Inflammatory macrophage (primary cell): ENCODE results near the gene GLS.
"Not testable (repeated sequence)": the region's sequence is repeated elsewhere in the genome, so short reads cannot be mapped to it uniquely, and the experiment has no call there.

Source experiments
- DNase-seq, 2 donors: peaks; one replicate each; pipeline ENCODE4 v3.0.0-alpha.2; 2020 to 2022

The GLS gene

DNA sequence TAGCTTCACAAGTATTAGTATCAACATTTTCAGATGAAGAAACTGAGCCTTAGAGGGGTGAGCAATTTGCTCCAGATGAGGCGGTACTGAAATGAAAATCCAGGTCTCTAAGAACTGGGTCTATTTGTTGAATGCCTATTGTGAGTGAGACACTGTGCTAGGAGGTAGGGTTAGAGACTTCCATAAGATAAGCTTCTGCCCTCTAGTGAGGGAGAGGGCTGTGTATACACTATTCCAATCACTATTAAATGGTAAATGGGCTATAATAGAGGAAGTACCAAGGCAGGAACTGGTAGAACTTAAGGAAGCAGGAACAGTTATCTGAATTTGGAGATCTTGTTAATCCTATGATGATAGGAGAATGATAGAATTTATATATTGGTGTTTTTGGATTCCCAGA, 23.6 kb upstream of the GLS start:
- no peak for DNase-seq

GRCh38 chr2:190858817-190859216, 21.8 kb upstream of the GLS start:
- DNase-seq, result no peak

DNA sequence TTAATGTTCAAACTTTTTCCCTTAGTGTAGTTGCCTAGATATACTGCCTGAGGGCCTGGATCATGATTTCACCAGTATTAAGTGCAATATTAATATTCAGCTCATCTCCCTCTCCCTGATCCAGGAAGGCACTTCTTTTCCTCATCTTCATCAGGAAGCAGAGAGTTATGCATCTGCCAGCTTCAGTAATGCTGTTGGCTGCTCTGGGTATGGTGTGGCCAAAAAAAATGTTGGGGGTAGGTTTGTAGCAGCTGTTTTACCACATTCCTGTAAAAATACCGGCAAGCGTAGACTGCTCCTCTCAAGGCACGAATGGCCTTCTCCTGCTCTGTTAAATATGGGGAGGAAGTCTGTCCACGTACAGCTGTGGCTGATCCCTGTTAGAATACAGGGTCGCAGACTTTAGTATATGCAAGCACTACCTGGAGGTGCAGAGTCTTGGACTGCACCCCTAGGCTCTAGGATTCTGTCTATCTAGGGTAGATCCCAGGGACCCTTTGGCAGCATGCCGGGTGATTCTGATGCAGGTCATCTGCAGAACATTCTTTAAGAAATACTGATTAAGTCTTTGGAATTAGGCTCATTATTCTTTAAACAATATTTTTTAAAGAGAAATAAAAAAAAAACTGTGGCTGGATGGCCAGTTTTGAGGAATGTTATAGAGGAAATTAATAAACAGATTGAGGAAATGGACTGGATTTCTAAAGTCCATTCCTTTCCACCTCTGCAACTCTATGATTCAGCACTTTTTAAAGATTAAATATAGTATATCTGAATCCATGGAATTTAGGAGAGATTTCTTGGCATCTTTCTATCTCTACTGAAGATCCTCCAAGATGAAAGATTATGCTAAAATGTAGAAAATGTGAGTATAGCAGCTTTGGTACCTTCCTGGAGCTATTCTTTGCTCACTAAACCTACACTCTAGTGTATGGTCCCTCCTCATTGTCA, 21.0 kb upstream of the GLS start:
- no peak for DNase-seq

DNA sequence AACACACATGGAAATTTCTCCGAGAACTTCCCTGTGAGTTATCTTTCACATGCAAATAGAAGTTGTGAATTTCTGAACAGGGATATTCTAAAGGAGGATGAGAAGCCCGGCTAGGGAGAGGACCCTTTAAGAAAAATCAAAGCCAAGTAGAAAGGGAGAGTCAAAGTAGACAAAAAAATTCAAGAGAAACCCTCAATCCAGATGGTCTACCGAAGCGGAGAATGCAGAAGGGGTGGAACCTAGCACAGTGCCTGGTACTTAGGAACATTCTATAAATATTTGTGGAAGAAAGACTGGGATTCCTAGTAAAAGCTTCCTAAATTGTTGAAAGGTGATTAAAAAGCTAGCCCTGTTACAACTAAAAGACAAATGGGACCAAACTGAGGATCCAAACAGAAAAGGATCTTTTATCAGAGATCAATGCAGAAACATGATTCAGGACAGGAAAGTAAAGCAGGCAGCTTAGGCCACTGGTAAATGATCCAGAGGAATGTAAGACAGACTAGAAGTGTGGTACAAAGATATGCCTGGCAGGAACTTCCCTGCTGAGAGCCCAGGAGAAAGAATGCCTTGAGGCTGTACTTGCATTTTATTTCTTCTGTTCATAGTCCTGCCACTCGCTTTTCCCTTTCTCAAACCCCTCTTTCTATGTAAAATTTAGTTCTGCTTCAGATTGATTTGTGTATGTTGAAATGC, 19.5 kb upstream of the GLS start:
- no peak for DNase-seq

GRCh38 chr2:190862128-190862527, 18.5 kb upstream of the GLS start:
- not testable (repeated sequence) for DNase-seq

GRCh38 chr2:190862571-190862991, 18.0 kb upstream of the GLS start:
- no peak for DNase-seq

DNA sequence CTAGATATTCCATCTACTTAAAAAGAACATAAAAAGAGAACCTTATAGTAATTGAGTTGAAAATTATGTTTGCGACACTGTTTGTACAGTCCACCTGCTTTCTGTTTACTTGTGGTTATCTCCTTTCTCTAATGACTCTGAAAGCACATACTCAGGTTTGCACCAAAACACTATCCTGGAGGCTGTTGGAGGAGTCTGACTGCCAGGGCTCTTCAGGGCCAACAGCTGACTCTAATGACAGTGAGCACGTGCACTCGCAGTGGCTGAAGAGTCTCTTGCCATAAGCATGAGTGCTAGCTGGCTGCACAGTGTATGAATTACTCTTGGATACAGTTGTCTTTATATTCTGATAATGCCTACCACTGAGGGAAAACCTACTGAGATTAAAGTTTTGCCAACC, 16.7 kb upstream of the GLS start:
- no peak for DNase-seq

- no peak for DNase-seq
These were observed 16.2 kb upstream of the GLS start for GRCh38 chr2:190864375-190864774.

DNA sequence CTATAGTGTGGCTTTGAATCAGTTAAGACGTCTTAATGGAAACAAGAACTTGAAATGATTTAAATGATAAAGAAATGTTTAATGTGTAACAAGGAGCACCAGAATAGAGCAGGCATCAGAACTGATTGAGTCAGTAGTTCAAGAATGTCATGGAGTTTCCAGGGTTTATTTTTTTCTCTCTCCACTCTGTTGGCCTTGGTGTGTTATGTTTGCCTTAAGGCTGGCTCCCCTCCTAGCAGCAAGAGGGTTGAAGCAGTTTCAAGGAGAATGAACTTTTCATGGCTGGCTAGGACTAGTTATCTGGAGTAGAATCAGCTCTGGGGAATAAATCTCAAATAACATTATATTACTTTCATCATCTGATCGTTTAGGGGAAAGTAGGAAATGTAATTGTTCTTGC, 13.4 kb upstream of the GLS start:
- DNase-seq, result no peak

DNA sequence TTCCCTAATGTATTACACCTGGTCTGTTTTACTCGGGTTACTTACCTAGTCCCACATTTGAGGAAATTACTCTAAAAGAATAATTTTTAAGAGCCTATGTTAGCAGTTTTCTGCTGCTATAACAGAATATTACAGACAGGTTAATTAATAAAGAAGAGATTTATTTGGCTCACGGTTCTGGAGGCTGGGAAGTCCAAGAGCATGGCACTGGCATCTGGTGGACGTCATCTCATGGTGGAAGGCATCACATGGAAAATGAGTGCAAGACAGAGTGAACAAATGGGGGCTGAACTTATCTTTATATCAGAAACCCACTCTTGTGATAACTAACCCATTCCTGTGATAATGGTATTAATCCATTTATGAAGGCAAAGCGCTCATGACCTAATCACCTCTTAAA, 12.8 kb upstream of the GLS start:
- DNase-seq, result no peak

- no peak for DNase-seq
These were observed 10.9 kb upstream of the GLS start for GRCh38 chr2:190869721-190870120.

DNA sequence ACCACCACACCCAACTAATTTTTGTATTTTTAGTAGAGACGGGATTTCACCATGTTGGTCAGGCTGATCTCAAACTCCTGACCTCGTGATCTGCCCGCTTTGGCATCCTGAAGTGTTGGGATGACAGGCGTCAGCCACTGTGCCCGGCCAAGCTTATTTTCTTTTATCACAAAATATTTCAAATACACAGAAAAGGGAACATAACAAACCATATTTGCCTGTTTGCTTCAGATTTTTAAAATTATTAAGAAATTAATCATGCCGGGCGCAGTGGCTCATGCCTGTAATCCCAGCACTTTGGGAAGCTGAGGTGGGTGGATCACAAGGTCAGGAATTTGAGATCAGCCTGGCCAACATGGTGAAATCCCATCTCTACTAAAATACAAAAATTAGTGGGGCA, 7.2 kb upstream of the GLS start:
- not testable (repeated sequence) for DNase-seq

DNA sequence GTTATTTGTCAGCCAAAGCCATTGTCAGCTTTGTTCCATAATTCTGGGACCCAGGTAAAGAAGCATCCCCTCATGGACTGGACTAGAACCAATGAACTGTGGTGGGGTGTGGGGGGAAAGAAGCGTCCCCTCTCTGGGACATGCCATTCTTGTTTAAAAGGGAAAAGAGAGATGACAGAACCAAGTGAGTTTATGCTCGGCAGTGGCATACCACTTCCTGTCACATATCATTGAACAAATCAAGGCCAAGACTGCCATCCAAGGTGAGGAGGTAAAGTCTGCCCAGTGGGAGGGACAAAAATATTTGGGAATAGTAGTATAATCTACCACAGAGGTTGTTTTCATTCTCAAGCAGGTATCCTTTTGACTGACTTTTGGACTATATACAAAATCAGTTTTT, 4.7 kb upstream of the GLS start:
- no peak for DNase-seq

GRCh38 chr2:190876631-190877030, 4.0 kb upstream of the GLS start:
- no peak for DNase-seq

- DNase-seq, result peak; percentile 26 to 67
These were observed 3.2 kb upstream of the GLS start for GRCh38 chr2:190877436-190877835.

DNA sequence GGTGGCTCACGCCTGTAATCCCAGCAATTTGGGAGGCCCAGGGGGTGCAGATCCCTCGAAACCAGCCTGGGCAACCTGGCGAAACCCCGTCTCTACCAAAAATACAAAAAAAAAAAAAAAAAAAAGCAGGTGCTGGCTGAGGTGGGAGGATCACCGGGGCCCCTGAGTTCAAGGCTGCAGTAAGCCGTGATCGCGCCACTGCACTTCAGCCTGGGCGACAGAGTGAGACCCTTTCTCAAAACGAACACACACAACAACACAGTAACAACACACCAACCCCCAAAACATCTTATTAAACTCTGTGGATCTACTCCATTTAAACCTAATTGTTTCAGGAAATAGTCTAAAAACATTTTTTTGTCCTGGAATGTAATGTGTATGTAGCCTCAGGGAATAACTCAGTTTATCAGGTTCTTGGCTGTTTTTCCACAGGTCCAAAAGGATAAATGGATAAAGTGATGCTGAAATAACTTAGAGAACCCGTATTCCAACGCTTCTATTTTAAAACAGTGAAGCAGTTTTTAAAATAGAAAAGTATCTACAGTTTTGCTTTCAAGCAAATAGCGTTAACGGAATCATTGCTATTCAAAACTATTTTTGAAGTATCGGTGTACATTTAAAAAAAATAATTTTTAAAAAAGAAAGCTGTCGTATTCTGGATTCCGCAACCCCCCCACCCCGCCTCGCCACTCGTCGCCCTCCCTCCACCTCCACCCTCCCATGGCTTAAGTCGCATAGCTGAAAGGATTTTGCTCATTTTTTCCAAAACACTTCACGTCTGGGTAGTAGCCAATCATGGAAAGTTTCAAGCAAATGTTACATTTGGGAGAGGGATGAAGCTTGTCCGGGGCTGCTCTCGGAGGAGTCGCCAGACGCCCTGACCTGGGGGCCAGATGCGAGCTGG, 895 bp upstream of the GLS start:
- no peak for DNase-seq

DNA sequence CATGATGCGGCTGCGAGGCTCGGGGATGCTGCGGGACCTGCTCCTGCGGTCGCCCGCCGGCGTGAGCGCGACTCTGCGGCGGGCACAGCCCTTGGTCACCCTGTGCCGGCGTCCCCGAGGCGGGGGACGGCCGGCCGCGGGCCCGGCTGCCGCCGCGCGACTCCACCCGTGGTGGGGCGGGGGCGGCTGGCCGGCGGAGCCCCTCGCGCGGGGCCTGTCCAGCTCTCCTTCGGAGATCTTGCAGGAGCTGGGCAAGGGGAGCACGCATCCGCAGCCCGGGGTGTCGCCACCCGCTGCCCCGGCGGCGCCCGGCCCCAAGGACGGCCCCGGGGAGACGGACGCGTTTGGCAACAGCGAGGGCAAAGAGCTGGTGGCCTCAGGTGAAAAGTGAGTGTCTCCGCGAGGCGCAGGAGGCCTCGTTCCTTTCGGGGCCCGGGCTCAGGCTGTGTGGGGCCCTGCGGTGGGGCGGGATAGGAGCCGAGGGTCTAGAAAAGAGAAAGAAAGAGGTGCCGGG, 520 bp downstream of the GLS start:
- no peak for DNase-seq

DNA sequence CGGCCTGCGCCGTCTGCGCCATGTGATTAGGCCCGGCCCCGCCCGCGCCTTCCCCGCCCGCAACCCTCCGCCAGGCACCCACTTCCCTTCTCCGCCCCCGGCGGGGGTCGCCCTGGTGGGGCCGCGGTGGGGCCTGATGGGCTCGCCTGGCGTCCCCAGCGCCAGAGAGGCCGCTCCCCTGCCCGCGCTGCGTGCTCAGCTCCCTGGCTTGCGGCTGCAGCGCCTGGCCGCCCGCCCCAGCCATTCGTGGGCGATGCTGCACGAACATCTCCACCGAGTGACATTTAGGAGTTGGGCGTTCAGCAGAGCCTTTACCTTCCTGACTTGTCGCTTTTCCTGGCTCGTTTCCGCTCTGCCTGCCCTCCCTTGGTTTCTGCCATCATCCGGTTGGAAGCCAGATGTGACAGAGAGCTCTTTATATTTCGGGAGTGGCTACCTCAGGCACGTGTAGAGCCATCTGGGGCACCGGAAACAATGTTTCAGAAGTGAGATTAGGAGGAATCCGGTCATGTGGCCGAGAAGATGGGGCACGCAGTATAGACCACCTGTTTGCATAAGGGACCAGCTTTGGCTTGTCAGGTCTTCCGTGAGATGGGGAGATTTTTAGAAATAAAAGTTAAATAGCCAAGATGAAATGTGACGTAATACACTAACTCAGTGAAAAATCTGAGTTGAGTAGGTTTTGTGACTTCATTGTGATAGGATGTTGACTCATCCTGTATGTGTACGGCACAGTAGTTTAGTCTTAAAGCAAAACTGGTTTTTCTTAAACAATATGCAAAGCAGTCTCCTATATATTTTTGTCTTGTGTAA, 1.2 kb downstream of the GLS start:
- peak; percentile 65 to 73 for DNase-seq

DNA sequence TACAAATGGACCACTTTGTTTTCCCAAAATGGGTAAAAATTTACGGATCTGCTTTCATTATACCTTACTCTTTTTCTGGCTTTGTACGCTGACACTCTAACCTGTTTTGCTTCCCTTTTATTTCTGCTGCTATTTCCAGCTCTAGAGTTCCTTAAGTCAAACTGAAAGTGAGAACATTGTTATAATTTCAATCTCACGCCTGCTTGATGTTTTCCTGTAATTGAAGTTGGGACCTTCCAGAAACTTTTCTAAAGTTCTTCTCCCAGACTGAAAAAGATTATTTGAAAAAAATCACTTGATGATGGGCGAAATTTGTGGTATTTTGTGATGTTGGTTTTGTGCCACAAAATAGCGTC, 1.8 kb downstream of the GLS start:
- DNase-seq, result peak in 1 of 2 donors; percentile 27

GRCh38 chr2:190882856-190883582, 2.4 kb downstream of the GLS start:
- DNase-seq, result peak; percentile 10 to 27

GRCh38 chr2:190885844-190886243, 5.2 kb downstream of the GLS start:
- not testable (repeated sequence) for DNase-seq
